Heart right ventricle (tissue), 16 donors: Measurements from ENCODE around the gene LTO1. TPM values are rescaled to one million over a fixed set of nuclear protein-coding genes. Genes with fewer than 3 reads are reported as not detected.
A peak's percentile ranks its signal among the peaks of the same experiment; 100 is the strongest.

Source experiments
- ATAC-seq, 8 donors: fragments of 200-7000 bp; cut with Tn5 transposase; one replicate each; pipeline ENCODE4 v1.9.1; 2020; ENCODE audit warnings: mild to moderate bottlenecking in 8 of 8, moderate library complexity in 8 of 8, moderate number of reproducible peaks in 1 of 8
- DNase-seq, 2 donors: peaks; one replicate each; pipeline ENCODE4 v3.0.0-alpha.2; 2020
- H3K27ac ChIP-seq, 10 donors: fragments of 200-600 bp; sonication (generic) in 2 of 10; one replicate each; pipeline versions ENCODE4 v1.5.0 to v1.8.0; 2020 to 2022; ENCODE audit warnings: mild to moderate bottlenecking in 3 of 10
- H3K27me3 ChIP-seq, 7 donors: fragments of 200-600 bp; one replicate each; pipeline ENCODE4 v1.8.0; 2021 to 2022; ENCODE audit warnings: mild to moderate bottlenecking in 2 of 7
- H3K36me3 ChIP-seq, 9 donors: fragments of 200-600 bp; sonication (generic) in 1 of 9; one replicate each; pipeline versions ENCODE4 v1.5.0 to v1.8.0; 2020 to 2022; ENCODE audit warnings: mild to moderate bottlenecking in 2 of 9
- H3K4me1 ChIP-seq, 9 donors: fragments of 200-600 bp; sonication (generic) in 1 of 9; one replicate each; pipeline versions ENCODE4 v1.5.0 to v1.8.0; 2020 to 2022; ENCODE audit warnings: mild to moderate bottlenecking in 4 of 9
- H3K4me3 ChIP-seq, 10 donors: fragments of 200-600 bp; sonication (generic) in 2 of 10; one replicate each; pipeline versions ENCODE4 v1.5.0 to v1.8.0; 2020 to 2022; ENCODE audit warnings: mild to moderate bottlenecking in 7 of 10, moderate library complexity in 2 of 10
- H3K9me3 ChIP-seq, 11 donors: fragments of 200-600 bp in 10 of 11; sonication (generic) in 2 of 11; one replicate each; pipeline versions ENCODE4 v1.5.0 to v1.8.0; 2013 to 2022; ENCODE audit warnings: mild to moderate bottlenecking in 2 of 11, control low read depth in 1 of 11, moderate library complexity in 1 of 11
- CTCF ChIP-seq, 9 donors: fragments of 200-600 bp; sonication (generic) in 2 of 9; IDR thresholded peaks; one replicate each; pipeline versions ENCODE4 v1.5.0 to v1.8.0; 2021 to 2022; ENCODE audit warnings: antibody characterized with exemption in 9 of 9, mild to moderate bottlenecking in 5 of 9, moderate library complexity in 1 of 9
- WGBS, 2 donors: extraction: QIAGEN DNeasy Blood & Tissue Kit; methylation state at CpG; one replicate each; pipeline ENCODE4 v1.1.7; 2013; ENCODE audit warnings: inconsistent platforms in 1 of 2; 5-methylcytosine and 5-hydroxymethylcytosine counted together
- intact Hi-C, 10 donors: fragments of 100-400 bp; cut with DNase I; formaldehyde crosslinking; loops; one replicate each; pipeline versions ENCODE4 v1.11.1 to v1.14.2; 2022
- polyA plus RNA-seq, 2 donors: library from polyadenylated mRNA; stranded (reverse); fragments of 200-250 nt; gene quantifications; one replicate each; pipeline ENCODE4 v1.2.3, GENCODE V29; 2013
- total RNA-seq, 10 donors: library from RNA; stranded (reverse); fragmentation: NEBNext Ultra II Directional in 3 of 10; extraction: Animal tissue kit (Norgen Biotek cat#: 25700) in 3 of 10; gene quantifications; one replicate each; pipeline versions ENCODE4 v1.2.1 to v1.2.4, GENCODE V29; 2021 to 2023
- donor health status: Arrhythmogenic right ventricular cardiomyopathy.
- donor health status: ischemic (EF 13 %, LVEDD 7.1; RV severe dilation, severe dysfunction).
- donor health status: healthy with polysubstance abuse.
- donor health status: DM: no; HTN: yes; CAD: no.
- donor health status: DM: no; HTN: no; CAD: no.
- donor health status: ischemic (EF 25% LVEDD 6.9; RV normal size, moderate dysfunction).
- donor health status: ischemic (EF 25% LVEDD 5.7; RV mildly dilated, moderate dysfunction).
- donor health status: healthy.
- donor health status: DM: yes; HTN: yes; CAD: no.
- donor health status: Ischemic cardiomyopathy.
- donor health status: ischemic (EF 35%, LVEDD 5.7; RV mildly dilated, moderate dysfunction).
- donor health status: nonischemic (EF 11% LVEDD 7.7; RV severe dilation, severe dysfunction).
- donor health status: DM: yes; HTN: yes; CAD: no.
- donor health status: PGD.
- donor health status: ischemic (EF 29% LVEDD 5.4; RV normal size, mild dysfunction).
- donor health status: nonischemic (EF 23%, LVEDD 6.1; RV moderate dilation, normal function).

The LTO1 gene
- total and polyA plus RNA-seq, 12 donors: 7.0 to 22.6 (median 8.2) TPM

- Histone ChIP-seq H3K4me3 (no peak overlapping the region), H3K27ac (no peak overlapping the region), H3K4me1 (peaks cover 5 to 43% (median 26%) of the 10 kb centered on the region in 9 donors), H3K36me3 (no peaks in the 10 kb centered on the region), H3K27me3 (peaks cover 24 to 90% (median 83%) of the 10 kb centered on the region in 7 donors), H3K9me3 (no peaks in the 10 kb centered on the region)
- WGBS, 2 donors: 32 to 38% methylated on average over 20 of the region's 20 CpGs
- TF ChIP-seq CTCF (IDR thresholded peaks at IDR 0.05): no peak
- ATAC-seq: peak; percentile 86 to 96 (median 90)
- intact Hi-C loops: loop anchor here in 4 of 10 donors (5.0 kb wide), 3 partner anchors 187 to 497 kb away; no protein-coding TSS in a partner anchor
- DNase-seq: peak; percentile 78 to 82
Observed at GRCh38 chr11:69700278-69701140, 25.4 kb upstream of the LTO1 start.

- H3K4me1 ChIP-seq: peaks cover 5 to 37% (median 20%) of the 10 kb centered on the region in 9 donors
- H3K27ac ChIP-seq: no peak overlapping the region
- no peak overlapping the region for H3K4me3 ChIP-seq
- peaks cover 15 to 88% (median 77%) of the 10 kb centered on the region in 7 donors for H3K27me3 ChIP-seq
- no peak for TF ChIP-seq CTCF (IDR thresholded peaks at IDR 0.05)
- no peaks in the 10 kb centered on the region for H3K36me3 ChIP-seq
- no peaks in the 10 kb centered on the region for H3K9me3 ChIP-seq
- intact Hi-C loops: loop anchor here in 1 of 10 donors (5.0 kb wide), 1 partner anchor 193 kb away; no protein-coding TSS in a partner anchor
- peak in 1 of 2 donors; percentile 32 for DNase-seq
- peak in 5 of 8 donors; percentile 13 to 52 (median 25) for ATAC-seq
- 54 to 60% methylated on average over 13 of the region's 13 CpGs for WGBS, 2 donors
Observed at GRCh38 chr11:69699213-69699612, 24.1 kb upstream of the LTO1 start.

- ATAC-seq: no peak
- Histone ChIP-seq H3K27me3 (peaks cover 7 to 82% (median 71%) of the 10 kb centered on the region in 7 donors), H3K27ac (no peak overlapping the region), H3K4me3 (no peak overlapping the region), H3K36me3 (no peaks in the 10 kb centered on the region), H3K4me1 (peaks cover 0 to 30% (median 14%) of the 10 kb centered on the region in 9 donors), H3K9me3 (no peaks in the 10 kb centered on the region)
- intact Hi-C loops: loop anchor here in 1 of 10 donors (5.0 kb wide), 1 partner anchor 194 kb away; no protein-coding TSS in a partner anchor
- 95 to 96% methylated on average over 2 of the region's 2 CpGs for WGBS, 2 donors
- no peak for DNase-seq
- no peak for TF ChIP-seq CTCF (IDR thresholded peaks at IDR 0.05)
Observed at GRCh38 chr11:69698362-69698761, 23.2 kb upstream of the LTO1 start.

- no peak for TF ChIP-seq CTCF (IDR thresholded peaks at IDR 0.05)
- Histone ChIP-seq H3K27me3 (peaks cover 2 to 81% (median 66%) of the 10 kb centered on the region in 7 donors), H3K27ac (no peak overlapping the region), H3K36me3 (no peaks in the 10 kb centered on the region), H3K9me3 (peaks cover 0 to 2% (median 0%) of the 10 kb centered on the region in 11 donors), H3K4me1 (peaks cover 0 to 27% (median 12%) of the 10 kb centered on the region in 9 donors), H3K4me3 (no peak overlapping the region)
- ATAC-seq (no peak), DNase-seq (no peak)
- intact Hi-C loops: loop anchor here in 1 of 10 donors (5.0 kb wide), 1 partner anchor 194 kb away; no protein-coding TSS in a partner anchor
- WGBS, 2 donors: 88% methylated on average over 10 of the region's 10 CpGs
Observed at GRCh38 chr11:69697861-69698260, 22.7 kb upstream of the LTO1 start.
